H4 (cell line): ENCODE results near the gene COL2A1. TPM values are rescaled to one million over a fixed set of nuclear protein-coding genes. Genes with fewer than 3 reads are reported as not detected.

ENCODE experiments used
- DNase-seq: peaks from one replicate; pipeline ENCODE4 v3.0.0-alpha.2; 2015; ENCODE audit warnings: low spot score
- total RNA-seq: library from RNA; depleted of rRNA; stranded (reverse); fragments of >200 nt; shearing (Covaris generic); gene quantifications from 2 replicates; pipeline ENCODE4 v1.2.3, GENCODE V29; 2014; rRNA removed

The COL2A1 gene
- not detected in 2 replicates for total RNA-seq

DNA sequence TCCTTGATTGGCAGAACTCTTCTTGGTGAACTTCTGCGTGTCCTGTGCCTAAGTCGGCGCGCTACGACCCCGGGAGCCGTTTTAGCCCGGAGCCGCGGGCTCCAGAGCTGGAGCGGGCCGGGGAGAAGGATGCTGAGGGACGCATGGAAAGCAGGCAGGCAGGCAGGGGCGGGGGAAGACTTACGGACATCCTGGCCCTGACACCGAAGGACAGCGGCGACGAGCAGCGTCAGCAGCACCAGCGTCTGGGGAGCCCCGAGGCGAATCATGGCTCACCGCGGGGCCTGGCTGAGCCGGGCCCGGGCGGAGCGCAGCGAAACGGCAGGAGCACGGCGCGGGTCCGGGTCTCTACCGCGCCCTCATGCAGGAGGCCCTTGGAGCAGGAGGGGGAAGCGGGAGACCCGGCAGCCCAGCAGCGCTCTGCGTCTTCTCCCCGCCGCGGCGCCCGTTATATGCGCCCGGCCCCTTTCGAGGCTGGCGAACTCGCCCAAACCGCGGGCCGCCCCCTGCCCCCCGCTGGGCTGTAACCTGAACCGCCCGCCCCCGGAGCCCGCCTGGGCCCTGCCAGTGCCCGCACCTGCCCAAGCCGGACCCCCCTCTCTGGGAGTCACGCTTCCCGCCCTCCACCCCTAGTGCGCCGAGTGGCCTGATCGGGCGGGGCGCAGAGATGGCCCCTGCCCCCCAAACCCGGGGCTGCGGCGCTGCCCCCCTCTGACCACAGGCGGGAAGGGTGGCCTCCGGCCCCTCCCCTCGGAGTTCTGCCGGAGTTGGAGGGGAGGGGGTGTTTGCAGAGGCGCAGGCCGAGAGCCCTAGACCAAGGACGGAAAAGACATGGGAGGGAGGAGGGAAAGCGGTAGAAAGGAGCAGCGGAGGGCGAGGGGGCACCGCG is at the start of gene COL2A1:
TSS of gene COL2A1 (minus strand) at position 424 of the 889 bp plus-strand sequence. CDS start at position 269, 155 bp downstream.
- no peak for DNase-seq

DNA sequence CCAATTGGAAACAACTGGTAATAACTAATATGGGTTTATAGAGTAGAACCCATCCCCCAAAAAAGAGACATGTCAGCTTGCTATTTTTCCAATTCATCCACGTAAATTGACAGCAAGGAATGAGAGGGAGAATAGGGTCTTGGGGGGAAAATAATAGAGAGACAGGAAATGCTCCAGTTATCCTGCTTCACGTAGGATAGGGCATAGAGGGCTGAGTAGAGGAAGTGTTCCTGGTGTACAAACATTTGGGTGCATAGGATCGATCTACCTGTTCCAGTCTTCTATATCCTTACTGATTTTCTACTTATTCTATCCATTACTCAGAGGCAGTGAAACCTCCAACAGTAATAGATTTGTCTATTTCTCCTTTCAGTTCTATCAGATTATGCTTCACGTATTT is 49.6 kb upstream of the COL2A1 start:
- DNase-seq: no peak

DNA sequence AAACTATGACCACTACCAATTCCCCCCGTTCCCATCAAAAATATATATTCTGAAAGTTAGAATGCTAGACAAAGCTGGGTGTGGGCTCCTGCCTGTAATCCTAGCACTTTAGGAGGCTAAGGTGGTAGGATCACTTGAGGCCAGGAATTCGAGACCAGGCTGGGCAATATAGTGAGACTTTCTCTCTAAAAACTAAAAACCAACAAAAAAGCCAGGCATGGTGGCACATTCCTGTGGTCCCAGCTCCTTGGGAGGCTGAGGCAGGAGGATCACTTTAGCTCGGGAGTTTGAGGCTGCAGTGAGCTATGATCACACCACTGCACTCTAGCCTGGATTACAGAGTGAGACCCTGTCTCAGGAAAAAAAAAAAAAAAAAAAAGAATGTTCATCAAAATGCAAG is 48.8 kb upstream of the COL2A1 start:
- no peak for DNase-seq

DNA sequence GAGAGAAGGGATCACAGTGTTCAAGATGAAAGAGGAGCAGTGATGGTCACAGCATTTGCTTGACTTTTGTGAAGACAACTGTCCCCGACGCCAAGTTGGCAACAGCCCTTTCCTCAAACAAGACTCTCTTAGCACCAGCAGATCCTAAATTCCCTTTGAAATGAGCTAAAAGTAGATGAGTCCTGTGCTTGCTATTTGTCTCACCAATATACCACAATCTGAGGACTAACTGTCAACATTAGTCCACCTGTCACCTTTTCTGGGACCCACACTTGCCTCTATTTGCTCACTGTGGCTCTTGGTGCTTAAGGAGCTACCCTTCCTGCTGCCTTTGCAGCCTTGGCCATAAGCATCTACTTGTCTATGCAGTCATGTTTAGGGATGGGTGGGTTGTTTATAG is 47.4 kb upstream of the COL2A1 start:
- no peak for DNase-seq

DNA sequence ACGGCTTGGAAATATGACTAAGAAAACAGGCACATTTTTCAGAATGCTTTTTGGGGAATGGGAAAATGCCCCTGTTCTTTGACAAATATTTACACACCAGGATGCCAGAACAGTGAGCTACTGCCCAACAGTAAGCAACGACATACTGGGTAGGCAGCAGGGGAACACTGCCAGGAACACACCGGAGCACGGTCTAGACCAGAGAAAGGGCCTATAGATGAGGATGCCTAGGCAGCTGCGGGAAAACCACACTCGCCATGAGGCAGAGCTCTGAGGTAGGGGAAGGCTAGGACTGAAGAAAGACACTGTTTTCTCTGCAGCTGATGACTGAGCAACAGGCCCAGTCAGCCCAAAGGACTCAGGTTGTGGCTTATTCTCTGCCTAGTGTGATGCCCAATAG is 45.9 kb upstream of the COL2A1 start:
- no peak for DNase-seq

DNA sequence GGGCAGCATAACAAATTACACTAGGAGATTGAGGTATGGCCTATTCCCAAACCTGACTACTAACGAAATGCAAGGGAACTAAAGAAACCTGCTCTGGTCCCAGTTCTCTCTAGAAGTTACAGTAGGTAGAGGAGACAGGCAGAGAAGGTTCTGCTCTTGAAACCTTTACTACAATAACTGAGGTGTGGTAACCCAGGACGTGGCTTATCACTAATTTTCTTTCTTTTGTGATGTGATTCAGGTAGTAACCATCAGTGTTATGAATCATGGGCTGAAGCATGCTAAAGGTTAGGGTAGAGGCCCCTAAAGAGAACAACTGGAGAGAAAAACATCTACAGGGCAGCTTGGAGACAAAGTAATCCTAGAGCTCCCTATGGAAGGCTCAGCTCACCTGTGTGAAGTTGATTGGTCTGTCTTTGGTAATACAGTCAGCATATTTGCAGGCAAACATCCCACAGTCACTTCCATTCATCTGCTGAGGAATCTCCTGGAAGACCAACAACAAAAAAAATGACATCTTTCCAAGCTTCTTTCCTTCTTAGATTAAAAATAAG is 41.8 kb upstream of the COL2A1 start:
- no peak for DNase-seq

DNA sequence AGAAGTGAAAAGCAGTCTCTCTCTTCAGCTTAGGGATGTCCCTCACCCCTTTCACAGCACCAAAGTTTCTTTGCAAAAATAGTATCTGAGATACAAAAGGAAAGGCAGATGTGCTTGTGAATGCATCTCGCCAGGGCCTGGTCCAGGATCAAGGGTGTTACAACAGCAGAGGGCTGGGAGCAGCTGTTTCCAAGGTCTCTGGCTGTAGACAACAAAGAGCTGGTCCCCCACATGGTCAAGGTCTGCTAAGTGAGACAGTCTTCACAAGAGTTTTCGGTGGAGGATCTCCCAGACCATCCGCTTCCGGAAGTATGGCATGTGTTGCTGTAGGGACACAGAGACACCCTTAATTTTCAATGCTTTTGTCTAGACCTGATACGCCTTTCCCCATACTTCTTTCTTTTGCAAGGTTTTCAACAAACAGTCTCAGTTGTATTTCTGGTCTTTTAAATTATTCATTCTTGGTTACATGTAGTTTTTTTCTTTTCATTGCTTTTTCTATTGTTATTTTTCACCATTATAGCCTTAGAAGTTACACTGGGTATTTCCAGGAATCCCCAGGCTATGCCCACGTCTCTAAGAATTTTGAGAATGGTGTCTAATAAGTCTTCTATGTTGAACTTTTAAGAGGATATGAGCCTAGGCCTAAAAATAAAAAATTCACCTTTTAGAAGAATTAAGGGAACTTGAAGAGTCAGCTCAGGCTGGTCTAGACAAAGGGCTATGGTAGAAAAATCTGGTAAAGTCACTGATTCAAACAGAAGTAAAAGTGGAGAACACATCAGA is 41.0 kb upstream of the COL2A1 start:
- DNase-seq: no peak

GRCh38 chr12:48044396-48044795 is 40.1 kb upstream of the COL2A1 start:
- no peak for DNase-seq

DNA sequence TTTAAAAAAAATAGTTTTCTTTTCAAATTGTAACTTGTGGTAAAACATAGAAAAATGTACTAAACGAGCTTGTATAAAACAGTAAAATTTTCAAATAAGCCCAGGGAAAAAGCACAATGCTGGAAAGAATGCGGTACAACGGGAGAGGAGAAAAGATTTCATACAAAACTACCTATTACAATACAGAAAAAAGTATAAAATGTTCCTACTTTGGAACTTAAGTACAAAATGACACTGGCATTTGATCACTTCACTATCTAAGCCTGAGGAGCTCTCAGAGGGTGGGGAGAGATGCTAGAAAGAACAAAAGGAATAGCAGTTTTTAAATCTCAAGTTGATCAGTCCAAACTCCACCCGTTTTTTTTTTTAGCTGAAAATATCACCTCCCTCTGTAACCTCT is 39.5 kb upstream of the COL2A1 start:
- DNase-seq: no peak

- no peak for DNase-seq
Measured at GRCh38 chr12:48041591-48042423, 37.5 kb upstream of the COL2A1 start.

GRCh38 chr12:48040354-48040753 is 36.1 kb upstream of the COL2A1 start:
- no peak for DNase-seq

DNA sequence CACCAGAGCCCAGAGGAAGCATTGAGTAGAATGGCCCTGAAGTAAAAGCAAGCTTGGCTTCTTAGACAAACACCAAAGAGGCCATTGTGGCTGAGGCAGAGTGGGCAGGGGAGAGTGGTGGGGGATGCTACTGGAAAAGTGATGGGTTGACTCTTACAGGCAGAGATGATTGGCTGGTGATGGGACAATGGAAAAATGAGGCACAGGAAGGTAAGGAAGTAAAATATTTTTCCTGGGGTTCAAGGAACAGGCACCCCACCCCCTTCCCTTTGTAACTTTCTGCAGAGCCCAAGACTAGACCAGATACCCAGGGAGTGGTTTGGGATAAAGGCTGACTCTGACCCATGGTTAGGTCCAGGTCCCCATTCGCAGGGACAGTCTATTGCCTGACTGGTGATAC is 34.9 kb upstream of the COL2A1 start:
- no peak for DNase-seq

- DNase-seq: no peak
Measured at GRCh38 chr12:48038085-48038484, 33.8 kb upstream of the COL2A1 start.

DNA sequence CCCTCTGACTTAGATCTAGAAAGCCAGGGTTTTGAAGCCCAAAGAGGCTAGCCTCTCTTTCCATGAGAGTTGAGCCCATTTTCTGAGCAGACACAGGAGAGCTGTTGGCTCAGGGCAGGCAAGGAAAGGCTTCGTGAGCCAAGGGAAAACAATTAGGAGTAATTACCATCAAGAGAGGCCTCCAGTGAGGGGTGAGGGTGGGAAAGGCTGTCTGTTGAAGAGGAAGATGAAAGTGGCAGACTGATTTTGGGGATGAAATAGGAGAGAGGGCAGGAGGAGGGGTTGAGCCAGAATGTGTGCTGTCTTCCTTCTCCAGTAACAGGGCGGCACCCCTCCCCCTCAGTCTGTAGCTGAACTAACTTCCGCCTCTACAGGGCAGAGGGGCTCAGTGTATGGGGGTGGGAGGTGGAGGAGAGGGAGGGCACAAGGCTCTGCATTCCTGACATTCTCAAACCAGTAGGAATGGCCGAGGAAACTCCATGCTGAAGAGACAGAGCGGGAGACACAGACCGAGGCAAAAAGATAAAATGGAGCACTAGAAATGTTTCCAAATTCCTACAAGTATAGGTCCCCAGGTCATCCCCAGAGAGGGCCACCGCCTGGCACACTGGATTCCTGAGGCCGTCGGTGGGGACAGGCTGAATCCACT is 33.1 kb upstream of the COL2A1 start:
- DNase-seq: no peak

- DNase-seq: no peak
Measured at GRCh38 chr12:48036818-48037217, 32.5 kb upstream of the COL2A1 start.

DNA sequence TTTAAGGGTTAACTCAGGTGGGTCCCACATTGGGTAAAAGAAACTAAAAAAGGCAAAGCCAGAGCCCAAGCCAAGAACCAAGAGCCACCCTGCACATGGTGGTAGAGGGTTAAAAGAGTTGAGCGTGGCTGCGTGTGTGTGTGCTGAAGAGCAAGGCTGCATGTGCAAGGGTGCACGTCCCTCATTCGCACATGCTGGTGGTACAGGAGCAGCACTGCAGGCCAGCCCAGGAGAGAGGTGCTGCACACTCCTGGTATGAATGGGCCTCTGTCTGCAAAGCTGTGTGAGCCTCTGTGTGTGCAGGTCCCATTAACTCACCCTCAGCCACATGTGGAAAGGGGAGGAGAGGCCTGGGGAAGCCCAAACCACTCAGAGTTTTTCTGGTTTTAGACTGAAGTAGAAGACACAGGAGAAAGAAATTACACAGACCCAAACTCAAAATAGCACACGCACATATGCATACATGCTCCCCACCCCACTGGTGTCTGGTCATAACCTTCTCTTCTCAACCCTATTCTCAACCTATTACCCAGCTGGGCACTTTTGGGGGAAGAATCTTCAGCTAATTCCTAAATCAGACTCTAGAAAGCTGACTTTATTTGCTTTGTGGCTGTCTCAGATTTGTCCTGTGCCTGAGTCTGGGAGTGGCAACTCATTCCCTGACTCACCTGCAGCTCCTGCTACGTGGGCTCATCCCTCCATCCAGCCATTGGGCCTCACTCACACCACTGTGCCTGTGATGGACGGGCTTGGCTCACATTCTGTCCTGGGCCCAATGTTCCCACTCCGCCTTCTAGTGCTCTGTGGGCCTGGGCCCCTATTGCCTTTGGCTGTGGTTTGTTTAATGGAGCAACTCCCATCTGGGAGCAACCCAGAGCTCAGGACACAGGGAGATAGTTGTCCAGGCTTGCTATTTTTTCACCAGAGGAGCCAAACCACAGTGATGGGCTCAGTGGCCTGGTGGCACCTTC is 30.8 kb upstream of the COL2A1 start:
- no peak for DNase-seq

DNA sequence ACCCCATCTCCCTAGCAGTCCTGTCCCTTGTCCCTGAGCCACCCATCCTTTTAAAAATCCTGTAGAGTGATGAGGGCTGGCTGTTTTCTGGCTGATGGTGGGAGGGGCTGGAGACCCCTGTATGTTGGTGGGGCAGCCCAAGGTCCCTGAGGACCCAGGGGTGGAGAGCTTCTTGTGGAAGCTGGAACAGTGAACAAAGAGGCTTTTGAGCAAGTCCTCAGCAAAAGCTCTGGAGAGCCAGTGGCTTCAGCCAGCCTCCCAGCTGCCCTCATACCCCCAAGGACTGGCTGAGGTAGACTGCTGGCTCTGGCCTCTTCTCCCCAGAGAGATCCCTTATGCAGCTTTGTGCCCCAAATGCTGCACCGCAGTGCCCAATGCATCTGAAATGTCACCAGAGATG is 29.2 kb upstream of the COL2A1 start:
- DNase-seq: no peak

- no peak for DNase-seq
Measured at GRCh38 chr12:48032597-48032996, 28.3 kb upstream of the COL2A1 start.

- no peak for DNase-seq
Measured at GRCh38 chr12:48031135-48031960, 27.1 kb upstream of the COL2A1 start.
